ENCODE results near the gene CCR9. TPM values are rescaled to one million over a fixed set of nuclear protein-coding genes. Genes with fewer than 3 reads are reported as not detected.

CCR9 gene
- total RNA-seq, 2 experiments from 2014 or later = 0.32 TPM; not detected in 1

GRCh38 chr3:45944830-45945620 is 58.7 kb downstream of the CCR9 start:
- POLR2A ChIA-PET = no interaction called here
- H3K4me3 ChIP-seq (ENCODE audit: low read depth, low read length, poor library complexity, severe bottlenecking) = no peak overlapping the region
- TF ChIP-seq EZH2phosphoT487 (IDR thresholded peaks at IDR 0.05; ENCODE audit: borderline replicate concordance, low read depth, low read length) = no peak
- TF ChIP-seq CTCF (conservative IDR thresholded peaks at IDR 0.05; ENCODE audit: low read length) = no peak
- H3K27ac ChIP-seq (ENCODE audit: low read depth, low read length, poor library complexity, severe bottlenecking) = no peak overlapping the region
- no peak for DNase-seq (ENCODE audit: low spot score)
- H3K79me2 ChIP-seq (ENCODE audit: insufficient read depth, low read depth, low read length) = no peaks in the 10 kb centered on the region
- H3K9me2 ChIP-seq (ENCODE audit: insufficient read depth, low read length) = no peaks in the 10 kb centered on the region
- no TSS peak for BruUV-seq (replicated peaks)
- CTCF ChIA-PET (ENCODE audit: unreplicated experiment) = no interaction called here
- H2AFZ ChIP-seq (ENCODE audit: low read length) = no peak overlapping the region
- no peaks in the 10 kb centered on the region for H4K20me1 ChIP-seq (ENCODE audit: insufficient read depth, low read length)
- peaks cover 45% of the 10 kb centered on the region for H3K36me3 ChIP-seq (ENCODE audit: insufficient read depth, low read length)
- H3K4me1 ChIP-seq (ENCODE audit: insufficient read depth, low read length, poor library complexity, severe bottlenecking) = no peaks in the 10 kb centered on the region
- intact Hi-C loops (cut with micrococcal nuclease; ENCODE audit: unreplicated experiment) = no loop called here
- no peaks in the 10 kb centered on the region for H3K9me3 ChIP-seq (ENCODE audit: low read length)
- no peak overlapping the region for H3K4me2 ChIP-seq (ENCODE audit: low read length)

GRCh38 chr3:45946307-45946706 is 60.0 kb downstream of the CCR9 start:
- DNase-seq (ENCODE audit: low spot score) = no peak
- no peak overlapping the region for H2AFZ ChIP-seq (ENCODE audit: low read length)
- H4K20me1 ChIP-seq (ENCODE audit: insufficient read depth, low read length) = no peaks in the 10 kb centered on the region
- H3K4me3 ChIP-seq (ENCODE audit: low read depth, low read length, poor library complexity, severe bottlenecking) = no peak overlapping the region
- intact Hi-C loops (cut with micrococcal nuclease; ENCODE audit: unreplicated experiment) = no loop called here
- no peaks in the 10 kb centered on the region for H3K9me2 ChIP-seq (ENCODE audit: insufficient read depth, low read length)
- no TSS peak for BruUV-seq (replicated peaks)
- no peaks in the 10 kb centered on the region for H3K79me2 ChIP-seq (ENCODE audit: insufficient read depth, low read depth, low read length)
- ChIA-PET POLR2A (no interaction called here), CTCF (ENCODE audit: unreplicated experiment) (no interaction called here)
- H3K27ac ChIP-seq (ENCODE audit: low read depth, low read length, poor library complexity, severe bottlenecking) = no peak overlapping the region
- no peak overlapping the region for H3K4me2 ChIP-seq (ENCODE audit: low read length)
- no peak for TF ChIP-seq EZH2phosphoT487 (IDR thresholded peaks at IDR 0.05; ENCODE audit: borderline replicate concordance, low read depth, low read length)
- TF ChIP-seq CTCF (conservative IDR thresholded peaks at IDR 0.05; ENCODE audit: low read length) = no peak
- no peaks in the 10 kb centered on the region for H3K9me3 ChIP-seq (ENCODE audit: low read length)
- peaks cover 57% of the 10 kb centered on the region for H3K36me3 ChIP-seq (ENCODE audit: insufficient read depth, low read length)
- no peaks in the 10 kb centered on the region for H3K4me1 ChIP-seq (ENCODE audit: insufficient read depth, low read length, poor library complexity, severe bottlenecking)

GRCh38 chr3:45946875-45947274 is 60.5 kb downstream of the CCR9 start:
- no peaks in the 10 kb centered on the region for H4K20me1 ChIP-seq (ENCODE audit: insufficient read depth, low read length)
- CTCF ChIA-PET (ENCODE audit: unreplicated experiment) = no interaction called here
- peaks cover 63% of the 10 kb centered on the region for H3K36me3 ChIP-seq (ENCODE audit: insufficient read depth, low read length)
- DNase-seq (ENCODE audit: low spot score) = no peak
- no peak overlapping the region for H3K4me2 ChIP-seq (ENCODE audit: low read length)
- no peak overlapping the region for H3K27ac ChIP-seq (ENCODE audit: low read depth, low read length, poor library complexity, severe bottlenecking)
- H3K4me3 ChIP-seq (ENCODE audit: low read depth, low read length, poor library complexity, severe bottlenecking) = no peak overlapping the region
- no TSS peak for BruUV-seq (replicated peaks)
- TF ChIP-seq CTCF (conservative IDR thresholded peaks at IDR 0.05; ENCODE audit: low read length) (no peak), EZH2phosphoT487 (IDR thresholded peaks at IDR 0.05; ENCODE audit: borderline replicate concordance, low read depth, low read length) (no peak)
- POLR2A ChIA-PET = no interaction called here
- H3K9me2 ChIP-seq (ENCODE audit: insufficient read depth, low read length) = no peaks in the 10 kb centered on the region
- intact Hi-C loops (cut with micrococcal nuclease; ENCODE audit: unreplicated experiment) = no loop called here
- no peak overlapping the region for H2AFZ ChIP-seq (ENCODE audit: low read length)
- H3K79me2 ChIP-seq (ENCODE audit: insufficient read depth, low read depth, low read length) = no peaks in the 10 kb centered on the region
- H3K4me1 ChIP-seq (ENCODE audit: insufficient read depth, low read length, poor library complexity, severe bottlenecking) = no peaks in the 10 kb centered on the region
- H3K9me3 ChIP-seq (ENCODE audit: low read length) = no peaks in the 10 kb centered on the region

Data from OCI-LY7 (cell line).